ENCODE measurements around the gene SDE2.
"Not testable (repeated sequence)": the region's sequence is repeated elsewhere in the genome, so short reads cannot be mapped to it uniquely, and the experiment has no call there.

Gene SDE2

DNA sequence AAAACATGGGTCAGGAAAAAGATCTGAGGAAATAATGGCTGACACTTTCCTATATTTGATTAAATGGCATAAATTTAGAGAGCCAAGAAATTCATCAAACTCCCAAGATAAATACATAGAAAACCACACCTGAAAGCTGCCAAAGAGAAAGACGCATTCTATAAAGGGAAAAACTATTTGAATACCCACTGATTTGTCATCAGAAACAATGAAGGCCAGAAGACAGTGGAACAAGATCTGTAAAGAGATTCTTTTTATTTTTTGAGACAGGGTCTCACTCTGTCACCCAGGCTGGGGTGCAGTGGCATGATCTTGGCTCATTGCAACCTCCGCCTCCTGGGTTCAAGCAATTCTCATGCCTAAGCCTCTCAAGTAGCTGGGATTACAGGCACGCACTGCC, 17.4 kb downstream of the SDE2 start:
- no peak for DNase-seq
- in situ Hi-C loops (cut with MboI; ENCODE audit: low pct_unique_long_range_greater_than_20kb, low sequenced_read_pairs): no loop called here

DNA sequence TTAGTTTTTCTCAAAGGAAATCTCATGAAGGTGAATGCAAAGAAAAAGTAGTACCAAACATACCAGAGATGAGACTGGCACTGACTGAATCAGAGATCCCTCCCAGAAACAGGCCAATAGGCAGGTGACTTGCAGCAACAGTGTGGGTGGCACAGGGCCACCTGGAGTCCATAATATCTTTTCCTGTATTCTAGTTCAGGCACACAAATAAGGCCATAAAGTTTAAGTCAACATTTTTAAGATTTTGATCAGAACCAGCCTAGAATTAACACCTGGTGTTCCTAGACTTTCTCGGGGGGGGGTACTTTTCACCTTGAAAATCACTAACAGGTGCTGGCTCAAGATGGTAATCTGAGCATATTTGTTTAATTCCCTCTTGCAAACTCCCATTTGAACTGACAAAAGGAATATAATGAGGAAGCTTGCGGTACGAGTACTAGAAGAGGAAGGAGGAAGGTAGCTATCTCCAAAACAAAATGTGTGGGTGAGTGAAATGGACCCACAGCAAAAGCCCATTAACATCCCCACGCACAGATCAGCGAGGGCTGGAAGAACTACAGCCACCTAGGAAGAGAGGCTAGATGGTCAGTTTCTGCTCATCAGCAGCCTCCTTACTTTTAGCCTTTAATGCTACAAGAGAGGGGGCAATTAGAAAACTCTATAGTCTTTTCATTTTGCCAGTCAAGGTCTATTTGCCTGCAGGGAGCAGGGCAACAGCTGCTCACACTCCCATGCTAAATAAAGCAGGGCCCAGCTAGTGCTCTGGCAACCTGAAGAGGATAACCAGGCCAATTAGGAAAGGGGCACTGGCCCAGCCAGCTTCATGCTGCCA, 18.9 kb downstream of the SDE2 start:
- in situ Hi-C loops (cut with MboI; ENCODE audit: low pct_unique_long_range_greater_than_20kb, low sequenced_read_pairs): no loop called here
- DNase-seq: no peak

DNA sequence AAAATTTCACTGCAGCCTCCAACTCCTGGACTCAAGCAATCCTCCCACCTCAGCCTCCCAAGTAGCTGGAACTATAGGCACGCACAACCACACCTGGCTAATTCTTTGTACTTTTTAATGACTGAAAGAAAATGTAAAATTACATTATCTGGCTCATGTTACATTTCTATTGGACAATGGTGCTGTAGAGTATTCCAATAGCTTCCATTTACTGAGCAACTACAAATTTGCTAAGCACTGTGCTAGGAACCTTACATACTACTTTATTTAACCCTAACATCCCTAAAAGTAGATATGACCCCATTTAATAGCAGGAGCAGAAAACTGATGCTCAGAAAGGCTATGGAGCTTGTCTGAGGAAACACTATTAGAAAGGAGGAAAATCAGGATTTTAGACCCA, 19.7 kb downstream of the SDE2 start:
- DNase-seq: no peak
- in situ Hi-C loops (cut with MboI; ENCODE audit: low pct_unique_long_range_greater_than_20kb, low sequenced_read_pairs): loop anchor here (10.0 kb wide), 1 partner anchor 505 kb away; no protein-coding TSS in a partner anchor

DNA sequence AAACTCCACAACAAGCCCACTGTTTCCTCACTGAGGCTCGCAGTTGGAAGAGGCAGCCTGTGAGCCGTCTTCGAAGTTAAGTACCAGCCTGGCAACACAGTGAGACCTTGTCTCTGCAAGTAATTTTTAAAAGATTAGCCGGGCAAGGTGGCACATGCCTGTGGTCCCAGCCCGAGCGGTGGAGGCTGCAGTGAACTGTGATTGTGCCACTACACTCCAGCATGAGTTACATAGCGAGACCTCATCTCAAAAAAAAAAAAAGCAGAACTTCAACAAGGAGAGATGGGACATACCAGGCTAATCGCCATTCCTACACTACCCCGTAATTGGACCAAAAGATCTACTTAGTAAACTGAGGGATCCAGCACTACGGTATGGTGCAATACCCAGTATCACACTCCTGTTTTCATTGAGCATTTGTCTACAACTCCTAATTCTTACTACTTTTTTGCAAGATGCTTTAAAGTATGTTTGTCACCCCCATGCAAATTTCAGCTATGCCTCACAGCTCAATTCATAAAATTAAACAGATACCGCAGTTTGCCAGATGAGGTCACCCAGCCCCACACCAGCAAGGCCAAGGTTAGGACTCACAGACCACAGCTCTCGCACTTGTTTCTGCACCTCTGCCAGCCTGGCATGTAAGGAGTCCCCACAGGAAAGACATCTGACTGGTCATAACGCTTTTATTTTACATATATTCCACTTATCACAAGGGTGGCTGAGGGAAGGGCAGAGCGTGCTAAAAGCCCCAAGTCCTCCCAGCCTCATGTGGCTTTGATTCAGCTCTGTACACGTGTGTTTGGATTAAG, 21.0 kb downstream of the SDE2 start:
- in situ Hi-C loops (cut with MboI; ENCODE audit: low pct_unique_long_range_greater_than_20kb, low sequenced_read_pairs): loop anchor here (10.0 kb wide), 1 partner anchor 503 kb away; no protein-coding TSS in a partner anchor
- DNase-seq: no peak

DNA sequence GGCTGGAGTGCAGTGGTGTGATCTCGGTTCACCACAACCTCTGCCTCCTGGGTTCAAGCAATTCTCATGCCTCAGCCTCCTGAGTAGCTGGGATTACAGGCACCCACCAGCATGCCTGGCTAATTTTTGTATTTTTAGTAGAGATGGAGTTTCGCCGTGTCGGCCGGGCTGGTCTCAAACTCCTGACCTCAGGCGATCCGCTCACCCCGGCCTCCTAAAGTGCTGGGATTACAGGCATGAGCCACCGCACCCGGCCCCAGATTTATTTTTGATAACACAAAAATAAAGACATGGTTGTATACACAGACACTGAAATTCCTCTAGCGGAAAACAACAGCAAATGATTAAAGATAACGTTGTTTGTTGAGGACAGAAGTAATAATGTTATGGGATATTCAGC, 24.0 kb downstream of the SDE2 start:
- in situ Hi-C loops (cut with MboI; ENCODE audit: low pct_unique_long_range_greater_than_20kb, low sequenced_read_pairs): loop anchor here (10.0 kb wide), 1 partner anchor 500 kb away; no protein-coding TSS in a partner anchor
- DNase-seq: not testable (repeated sequence)

DNA sequence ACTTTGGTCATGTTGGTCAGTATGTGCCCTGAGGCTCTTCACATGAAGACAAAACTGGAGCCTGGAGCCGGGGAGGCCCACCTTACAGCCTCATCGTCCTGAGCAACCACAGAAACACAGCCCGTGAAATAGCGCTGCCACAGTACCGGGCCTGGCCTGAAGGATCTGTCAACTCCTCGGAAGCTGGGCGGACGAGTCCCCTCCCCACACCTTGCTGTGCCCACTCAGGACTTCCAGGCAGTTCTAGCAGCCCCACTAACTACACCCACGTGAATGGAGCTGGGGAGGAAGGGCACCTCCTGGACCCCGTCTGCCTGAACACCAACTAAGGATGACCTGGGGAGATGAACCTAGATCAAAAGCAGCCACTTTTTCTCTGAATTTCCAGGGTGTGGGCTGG, 24.7 kb downstream of the SDE2 start:
- in situ Hi-C loops (cut with MboI; ENCODE audit: low pct_unique_long_range_greater_than_20kb, low sequenced_read_pairs): loop anchor here (10.0 kb wide), 1 partner anchor 500 kb away; no protein-coding TSS in a partner anchor
- DNase-seq: no peak

DNA sequence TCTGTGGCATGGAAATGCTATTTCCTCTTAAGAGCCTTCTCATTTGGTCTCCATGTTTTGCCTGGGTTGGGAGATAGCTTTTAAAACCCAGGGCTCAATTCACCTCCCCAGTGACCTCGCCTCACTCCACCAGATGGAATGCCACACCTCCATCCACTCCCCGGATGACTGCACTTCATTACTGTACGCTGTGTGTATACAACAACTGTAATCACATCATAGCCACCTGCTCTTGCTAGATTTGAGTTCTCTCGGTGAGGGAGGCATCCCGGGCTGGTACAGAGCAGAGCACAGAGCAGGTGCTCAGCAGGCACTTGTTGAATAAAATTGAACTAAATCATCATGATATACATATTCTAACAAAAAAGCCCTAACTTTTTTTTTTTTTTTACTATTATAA, 26.0 kb downstream of the SDE2 start:
- no peak for DNase-seq
- in situ Hi-C loops (cut with MboI; ENCODE audit: low pct_unique_long_range_greater_than_20kb, low sequenced_read_pairs): loop anchor here (10.0 kb wide), 1 partner anchor 498 kb away; no protein-coding TSS in a partner anchor

DNA sequence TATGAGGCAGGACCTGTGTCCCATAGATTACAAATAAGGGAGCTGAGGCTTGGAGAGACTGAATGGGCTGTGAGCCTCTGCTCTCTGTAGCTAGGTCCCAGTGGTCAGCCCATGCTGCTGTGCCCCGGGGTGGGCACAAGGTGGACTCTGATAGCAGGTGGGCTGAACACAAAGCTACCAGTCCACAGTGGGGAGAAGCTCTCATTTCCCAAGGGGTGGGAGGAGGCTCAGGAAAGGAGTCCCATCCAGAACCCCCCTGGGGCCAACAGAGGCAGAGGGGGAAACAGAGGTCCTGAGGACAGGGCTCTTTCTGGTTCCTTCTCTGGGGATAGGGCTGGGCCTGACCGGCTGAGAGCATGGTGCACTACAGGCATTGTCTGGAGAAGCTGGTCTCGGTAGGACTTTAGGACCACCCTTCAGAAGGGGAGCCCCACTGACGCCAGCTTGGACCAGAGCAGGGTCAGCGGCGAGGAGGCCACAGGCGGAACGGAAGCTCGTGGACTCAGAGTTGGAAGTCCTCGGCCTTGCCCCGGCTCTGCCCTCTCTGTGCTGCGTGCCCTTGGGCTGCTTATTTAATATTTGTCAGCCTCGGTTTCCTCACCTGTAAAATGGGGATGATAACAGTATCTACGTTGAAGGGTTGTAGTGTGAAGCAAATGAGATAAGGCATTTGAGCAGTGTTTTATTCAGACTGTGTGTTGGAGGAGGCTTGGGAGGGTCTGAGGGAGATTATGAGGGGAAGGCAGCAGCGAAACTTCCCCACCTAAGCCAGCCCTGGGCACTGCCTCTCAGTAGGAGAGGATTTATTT, 26.6 kb downstream of the SDE2 start:
- no peak for DNase-seq
- in situ Hi-C loops (cut with MboI; ENCODE audit: low pct_unique_long_range_greater_than_20kb, low sequenced_read_pairs): loop anchor here (10.0 kb wide), 1 partner anchor 498 kb away; no protein-coding TSS in a partner anchor

DNA sequence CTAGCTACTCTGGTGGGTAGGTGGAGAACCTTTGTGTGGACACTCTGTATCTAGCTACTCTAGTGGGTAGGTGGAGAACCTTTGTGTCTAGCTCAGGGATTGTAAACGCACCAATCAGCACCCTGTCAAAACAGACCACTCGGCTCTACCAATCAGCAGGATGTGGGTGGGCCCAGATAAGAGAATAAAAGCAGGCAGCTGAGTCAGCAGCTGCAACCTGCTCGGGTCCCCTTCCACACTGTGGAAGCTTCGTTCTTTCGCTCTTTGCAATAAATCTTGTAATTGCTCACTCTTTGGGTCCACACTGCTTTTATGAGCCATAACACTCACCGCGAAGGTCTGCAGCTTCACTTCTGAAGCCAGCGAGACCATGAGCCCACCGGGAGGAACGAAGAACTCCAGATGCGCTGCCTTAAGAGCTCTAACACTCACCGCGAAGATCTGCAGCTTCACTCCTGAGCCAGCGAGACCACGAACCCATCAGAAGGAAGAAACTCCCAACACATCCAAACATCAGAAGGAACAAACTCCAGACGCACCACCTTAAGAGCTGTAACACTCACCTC, 28.5 kb downstream of the SDE2 start:
- in situ Hi-C loops (cut with MboI; ENCODE audit: low pct_unique_long_range_greater_than_20kb, low sequenced_read_pairs): loop anchor here (10.0 kb wide), 1 partner anchor 496 kb away; no protein-coding TSS in a partner anchor

DNA sequence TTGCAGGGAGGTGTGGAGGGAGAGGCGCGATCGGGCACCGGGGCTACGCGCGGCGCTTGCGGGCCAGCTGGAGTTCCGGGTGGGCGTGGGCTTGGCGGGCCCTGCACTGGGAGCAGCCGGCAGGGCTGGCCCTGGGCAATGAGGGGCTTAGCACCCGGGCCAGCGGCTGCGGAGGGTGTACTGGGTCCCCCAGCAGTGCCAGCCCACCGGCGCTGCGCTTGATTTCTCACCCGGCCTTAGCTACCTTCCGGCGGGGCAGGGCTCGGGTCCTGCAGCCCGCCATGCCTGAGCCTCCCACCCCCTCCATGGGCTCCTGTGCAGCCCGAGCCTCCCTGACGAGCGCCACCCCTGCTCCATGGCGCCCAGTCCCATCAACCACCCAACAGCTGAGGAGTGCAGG, 29.4 kb downstream of the SDE2 start:
- DNase-seq: not testable (repeated sequence)
- in situ Hi-C loops (cut with MboI; ENCODE audit: low pct_unique_long_range_greater_than_20kb, low sequenced_read_pairs): loop anchor here (10.0 kb wide), 1 partner anchor 495 kb away; no protein-coding TSS in a partner anchor

More for the DNA sequence above, 28.5 kb downstream of the SDE2 start:
- DNase-seq: not testable (repeated sequence)

DNA sequence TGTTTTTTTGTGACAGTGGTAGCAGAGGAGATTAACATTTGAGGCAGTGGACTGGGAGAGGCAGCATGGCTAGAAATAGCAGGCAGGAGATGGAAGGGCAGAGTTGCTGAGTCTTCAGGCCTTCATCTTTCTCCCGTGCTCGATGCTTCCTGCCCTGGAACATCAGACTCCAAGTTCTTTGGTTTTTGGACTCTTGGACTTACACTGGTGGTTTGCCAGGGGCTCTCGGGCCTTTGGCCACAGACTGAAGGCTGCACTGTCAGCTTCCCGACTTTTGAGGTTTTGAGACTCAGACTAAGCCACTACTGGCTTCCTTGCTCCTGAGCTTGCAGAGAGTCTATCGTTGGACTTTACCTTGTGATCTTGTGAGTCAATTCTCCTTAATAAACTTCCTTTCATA, 33.9 kb downstream of the SDE2 start:
- in situ Hi-C loops (cut with MboI; ENCODE audit: low pct_unique_long_range_greater_than_20kb, low sequenced_read_pairs): no loop called here
- no peak for DNase-seq

DNA sequence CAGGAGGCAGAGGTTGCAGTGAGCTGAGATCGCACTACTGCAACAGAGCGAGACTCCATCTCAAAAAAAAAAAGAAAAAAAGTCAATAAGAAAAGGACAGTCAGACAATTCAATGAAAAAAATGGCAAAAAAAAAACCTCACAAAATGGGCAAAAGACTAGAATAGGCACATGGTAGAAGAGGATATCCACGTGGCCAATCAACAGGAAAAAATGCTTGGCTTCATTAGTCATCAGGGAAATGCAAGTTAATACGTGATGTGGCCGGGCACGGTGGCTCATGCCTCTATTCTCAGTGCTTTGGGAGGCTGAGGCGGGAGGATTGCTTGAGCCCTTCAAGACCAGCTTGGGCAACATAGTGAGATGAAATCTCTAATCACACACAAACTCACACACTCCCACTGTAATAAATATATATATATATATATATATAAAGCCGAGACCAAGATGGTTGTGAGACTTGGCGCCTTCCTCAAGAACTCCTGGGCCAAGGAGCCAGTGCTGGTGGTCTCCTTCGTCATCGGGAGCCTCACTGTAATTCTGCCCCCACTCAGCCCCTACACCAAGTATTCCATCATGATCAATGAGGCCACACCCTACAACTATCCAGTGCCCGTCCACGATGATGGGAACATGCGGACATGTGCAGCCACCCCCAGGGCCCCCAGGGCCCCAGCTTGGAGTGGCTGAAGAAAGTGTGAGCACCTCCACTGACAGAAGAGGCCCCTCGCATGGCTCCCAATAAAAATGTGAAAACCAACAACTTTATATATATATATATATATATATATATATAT, 35.2 kb downstream of the SDE2 start:
- no peak for DNase-seq
- in situ Hi-C loops (cut with MboI; ENCODE audit: low pct_unique_long_range_greater_than_20kb, low sequenced_read_pairs): no loop called here

DNA sequence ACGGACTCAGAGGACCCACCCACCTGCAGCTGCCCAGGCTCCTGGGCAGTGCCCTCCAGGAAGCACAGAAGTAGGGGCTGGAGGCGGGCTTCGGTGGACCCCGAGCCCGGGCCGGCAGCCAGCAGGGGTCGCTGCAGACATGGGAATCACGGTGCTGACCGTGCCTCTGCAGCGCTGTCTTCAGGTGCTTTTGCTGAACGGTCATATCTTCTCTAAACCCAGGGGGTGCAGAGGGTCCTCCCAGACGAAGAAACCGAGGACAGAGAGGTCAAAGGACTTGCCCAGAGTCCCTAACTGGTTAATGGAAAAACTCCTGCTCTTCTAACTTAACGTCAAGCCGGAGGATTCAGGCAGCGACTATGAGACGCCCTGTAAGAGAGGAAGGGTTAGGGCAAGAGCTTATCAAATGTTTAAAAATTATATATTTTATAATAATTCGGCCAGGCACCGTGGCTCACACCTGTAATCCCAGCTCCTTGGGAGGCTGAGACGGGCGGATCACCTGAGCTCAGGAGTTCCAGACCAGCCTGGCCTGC, 36.6 kb downstream of the SDE2 start:
- in situ Hi-C loops (cut with MboI; ENCODE audit: low pct_unique_long_range_greater_than_20kb, low sequenced_read_pairs): no loop called here

DNA sequence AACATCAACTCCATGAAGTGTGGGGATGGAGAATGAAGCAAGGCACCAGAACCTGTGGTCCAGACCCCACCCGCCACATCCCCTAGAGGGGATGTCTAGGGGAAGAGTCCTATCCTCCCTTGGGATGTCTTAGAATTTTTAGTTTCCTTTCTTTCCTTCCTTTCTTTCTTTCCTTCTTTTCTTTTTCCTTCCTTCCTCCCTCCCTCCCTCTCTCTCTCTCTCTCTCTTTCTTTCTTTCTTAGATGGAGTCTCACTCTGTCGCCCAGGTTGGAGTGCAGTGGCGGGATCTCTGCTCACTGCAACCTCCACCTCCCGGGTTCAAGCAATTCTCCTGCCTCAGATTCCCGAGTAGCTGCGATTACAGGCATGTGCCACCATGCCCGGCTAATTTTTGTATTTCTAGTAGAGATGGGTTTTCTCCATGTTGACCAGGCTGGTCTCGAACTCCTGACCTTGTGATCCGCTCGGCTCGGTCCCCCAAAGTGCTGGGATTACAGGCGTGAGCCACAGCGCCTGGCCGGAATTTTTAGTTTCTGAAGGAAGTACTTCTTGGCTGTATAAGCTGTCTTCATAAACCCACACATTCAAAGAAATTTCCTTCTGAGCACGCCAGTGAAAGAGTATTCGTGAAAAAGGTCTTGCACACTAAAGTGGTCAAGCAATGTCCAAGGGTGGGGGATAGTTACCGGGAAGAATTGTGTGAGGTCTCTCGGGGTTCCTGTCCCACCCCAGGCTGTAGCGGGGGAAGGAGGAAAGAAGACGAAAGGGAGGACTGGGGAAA, 37.3 kb downstream of the SDE2 start:
- in situ Hi-C loops (cut with MboI; ENCODE audit: low pct_unique_long_range_greater_than_20kb, low sequenced_read_pairs): no loop called here

More for the DNA sequence above, 36.6 kb downstream of the SDE2 start:
- peak; percentile 67 for DNase-seq

DNA sequence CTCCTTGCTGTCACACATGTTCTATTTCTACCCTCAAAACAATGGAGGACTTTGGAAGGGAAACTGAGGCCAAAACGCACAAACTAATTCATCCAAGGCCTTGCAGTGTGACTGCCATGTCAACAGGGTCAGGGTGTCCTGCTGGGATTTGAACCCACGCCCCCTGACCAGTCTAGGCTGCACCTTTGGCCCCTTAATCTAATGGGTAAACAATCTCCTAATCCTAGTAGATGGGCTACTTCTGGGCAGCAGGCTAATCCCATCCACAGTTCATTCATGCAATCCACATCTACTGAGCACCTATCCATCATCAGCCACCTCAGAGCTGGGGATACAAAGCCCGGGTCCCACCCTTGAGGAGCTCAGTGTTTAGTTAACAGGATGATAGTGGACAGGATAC, 41.1 kb downstream of the SDE2 start:
- no peak for DNase-seq
- in situ Hi-C loops (cut with MboI; ENCODE audit: low pct_unique_long_range_greater_than_20kb, low sequenced_read_pairs): no loop called here

More for the DNA sequence above, 37.3 kb downstream of the SDE2 start:
- no peak for DNase-seq

DNA sequence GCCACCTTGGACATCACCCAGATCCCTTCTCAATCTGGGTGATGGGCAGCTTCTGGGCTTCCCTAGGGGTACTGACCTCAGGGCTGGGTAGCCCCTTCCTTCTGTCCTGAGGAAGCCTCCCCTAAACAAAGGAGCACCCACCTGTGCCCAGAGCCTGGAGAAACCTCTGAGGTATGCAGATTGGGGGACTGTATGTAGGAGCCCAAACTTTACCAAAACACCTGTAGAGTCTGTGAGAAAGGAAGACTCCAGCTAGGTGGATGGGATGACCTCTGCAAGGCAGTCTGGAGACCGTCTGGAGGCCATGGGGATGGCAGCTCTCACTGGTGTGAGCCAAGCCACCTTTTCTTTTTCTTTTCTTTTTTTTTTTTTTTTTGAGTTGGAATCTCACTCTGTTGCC, 44.4 kb downstream of the SDE2 start:
- DNase-seq: no peak
- in situ Hi-C loops (cut with MboI; ENCODE audit: low pct_unique_long_range_greater_than_20kb, low sequenced_read_pairs): no loop called here

DNA sequence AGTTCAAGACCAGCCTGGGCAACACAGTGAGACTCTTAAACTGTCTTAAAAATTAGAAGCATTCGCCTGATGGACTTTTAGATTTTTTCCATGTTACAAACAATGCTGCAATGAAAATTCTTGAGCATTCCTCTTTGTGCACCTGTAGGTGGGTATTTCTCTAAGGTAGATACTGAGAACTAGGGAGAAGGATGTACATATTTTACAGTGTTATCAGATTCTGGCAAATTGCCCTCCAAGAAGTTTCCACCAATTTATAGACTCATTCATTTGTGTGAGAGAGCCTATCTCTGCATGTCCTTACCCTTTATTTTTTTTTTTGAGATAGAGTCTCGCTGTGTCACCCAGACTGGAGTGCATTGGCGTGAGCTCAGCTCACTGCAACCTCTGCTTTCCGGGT, 45.8 kb downstream of the SDE2 start:
- DNase-seq: no peak
- in situ Hi-C loops (cut with MboI; ENCODE audit: low pct_unique_long_range_greater_than_20kb, low sequenced_read_pairs): no loop called here
